ENCODE results near the gene IL36G. TPM values are rescaled to one million over a fixed set of nuclear protein-coding genes. Genes with fewer than 3 reads are reported as not detected.
"Not testable (repeated sequence)": the region's sequence is repeated elsewhere in the genome, so short reads cannot be mapped to it uniquely, and the experiment has no call there.

The IL36G gene
- not detected for total RNA-seq
- 0 reads per million in 2 donors for total RNA-seq

GRCh38 chr2:112977559-112978056 is at the start of gene IL36G:
IL36G (plus strand) TSS chr2:112978006; CDS start chr2:112978639, 633 bp downstream.
- Mint-ChIP-seq H3K4me1 (peaks cover 7% of the 10 kb centered on the region), H3K36me3 (ENCODE audit: low read depth) (no peaks in the 10 kb centered on the region), H3K27ac (no peak within 1 kb of the TSS), H3K27me3 (peaks cover 17% of the 10 kb centered on the region), H3K4me3 (no peak within 1 kb of the TSS)
- H3K9me3 ChIP-seq (ENCODE audit: control insufficient read depth, low read length, poor library complexity, severe bottlenecking) = no peaks in the 10 kb centered on the region
- ATAC-seq (no peak), DNase-seq (no peak)

GRCh38 chr2:112933261-112933660 is 44.5 kb upstream of the IL36G start:
- no peak overlapping the region for H3K27ac Mint-ChIP-seq
- no peak for ATAC-seq

DNA sequence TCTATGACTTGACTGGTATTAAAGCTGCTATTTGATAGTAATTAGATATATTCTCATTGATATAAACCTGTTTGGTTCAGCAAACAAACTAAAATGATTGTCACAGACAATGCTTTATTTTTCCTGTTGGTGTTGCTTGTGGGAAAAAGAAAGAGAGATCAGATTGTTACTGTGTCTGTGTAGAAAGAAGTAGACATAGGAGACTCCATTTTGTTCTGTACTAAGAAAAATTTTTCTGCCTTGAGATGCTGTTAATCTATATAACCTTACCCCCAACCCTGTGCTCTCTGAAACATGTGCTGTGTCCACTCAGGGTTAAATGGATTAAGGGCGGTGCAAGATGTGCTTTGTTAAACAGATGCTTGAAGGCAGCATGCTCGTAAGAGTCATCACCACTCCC is 43.7 kb upstream of the IL36G start:
- not testable (repeated sequence) for H3K27ac Mint-ChIP-seq; H3K9me3 ChIP-seq (ENCODE audit: control insufficient read depth, low read length, poor library complexity, severe bottlenecking); DNase-seq; ATAC-seq; H3K4me1 Mint-ChIP-seq; H3K4me3 Mint-ChIP-seq; H3K36me3 Mint-ChIP-seq (ENCODE audit: low read depth)
- peaks cover 24% of the 10 kb centered on the region for H3K27me3 Mint-ChIP-seq

More at GRCh38 chr2:112933261-112933660, 44.5 kb upstream of the IL36G start:
- H3K27me3 Mint-ChIP-seq = peaks cover 24% of the 10 kb centered on the region
- H3K36me3 Mint-ChIP-seq (ENCODE audit: low read depth) = peaks cover 4% of the 10 kb centered on the region
- DNase-seq = no peak
- peaks cover 2% of the 10 kb centered on the region for H3K4me1 Mint-ChIP-seq
- no peaks in the 10 kb centered on the region for H3K9me3 ChIP-seq (ENCODE audit: control insufficient read depth, low read length, poor library complexity, severe bottlenecking)
- H3K4me3 Mint-ChIP-seq = no peak overlapping the region

DNA sequence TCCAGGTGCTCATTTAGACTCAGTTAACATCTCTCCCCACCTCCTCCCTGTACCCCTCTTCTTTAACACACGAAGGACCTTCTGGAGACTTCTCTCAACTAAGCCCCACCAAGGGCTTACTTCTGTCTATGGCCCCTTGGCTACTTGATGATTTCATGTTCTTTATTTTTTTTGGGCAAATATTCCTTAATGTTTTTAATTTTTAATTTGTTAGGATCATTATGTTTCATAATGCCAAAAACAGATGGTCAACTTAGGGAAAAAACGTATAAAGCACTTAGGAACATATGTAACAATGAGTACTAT is 40.9 kb upstream of the IL36G start:
- Mint-ChIP-seq H3K27me3 (peaks cover 24% of the 10 kb centered on the region), H3K4me1 (peaks cover 10% of the 10 kb centered on the region), H3K4me3 (no peak overlapping the region), H3K27ac (peak overlapping the region; percentile 8), H3K36me3 (ENCODE audit: low read depth) (peaks cover 2% of the 10 kb centered on the region)
- DNase-seq (no peak), ATAC-seq (no peak)
- H3K9me3 ChIP-seq (ENCODE audit: control insufficient read depth, low read length, poor library complexity, severe bottlenecking) = no peaks in the 10 kb centered on the region

- Mint-ChIP-seq H3K4me1 (peaks cover 12% of the 10 kb centered on the region), H3K36me3 (ENCODE audit: low read depth) (no peaks in the 10 kb centered on the region), H3K27me3 (peaks cover 25% of the 10 kb centered on the region), H3K27ac (no peak overlapping the region), H3K4me3 (no peak overlapping the region)
- H3K9me3 ChIP-seq (ENCODE audit: control insufficient read depth, low read length, poor library complexity, severe bottlenecking) = no peaks in the 10 kb centered on the region
- ATAC-seq (peak; percentile 61), DNase-seq (no peak)
Observed at GRCh38 chr2:112938904-112939303, 38.9 kb upstream of the IL36G start.

DNA sequence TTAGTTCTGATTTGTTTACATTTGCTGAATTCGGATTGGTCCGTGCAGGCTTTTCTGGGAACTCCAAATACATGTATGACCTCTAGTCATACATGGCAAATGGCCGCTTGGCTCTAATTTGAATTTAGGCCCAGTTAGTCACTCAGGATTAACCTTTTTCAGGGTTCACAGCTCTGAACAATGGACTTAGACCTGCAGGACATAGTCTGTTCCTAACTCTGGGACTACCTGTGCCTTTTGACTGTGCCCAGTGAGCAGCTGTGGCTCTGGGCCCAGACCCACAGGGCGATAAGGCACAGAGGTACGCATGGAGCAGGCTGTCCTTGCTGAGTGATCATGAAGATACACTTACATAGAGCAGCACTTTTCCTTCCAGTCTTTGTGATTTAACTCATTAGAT is 38.4 kb upstream of the IL36G start:
- H3K4me1 Mint-ChIP-seq = peaks cover 12% of the 10 kb centered on the region
- H3K36me3 Mint-ChIP-seq (ENCODE audit: low read depth) = no peaks in the 10 kb centered on the region
- H3K4me3 Mint-ChIP-seq = no peak overlapping the region
- ATAC-seq (no peak), DNase-seq (no peak)
- peaks cover 25% of the 10 kb centered on the region for H3K27me3 Mint-ChIP-seq
- H3K27ac Mint-ChIP-seq = no peak overlapping the region
- no peaks in the 10 kb centered on the region for H3K9me3 ChIP-seq (ENCODE audit: control insufficient read depth, low read length, poor library complexity, severe bottlenecking)

DNA sequence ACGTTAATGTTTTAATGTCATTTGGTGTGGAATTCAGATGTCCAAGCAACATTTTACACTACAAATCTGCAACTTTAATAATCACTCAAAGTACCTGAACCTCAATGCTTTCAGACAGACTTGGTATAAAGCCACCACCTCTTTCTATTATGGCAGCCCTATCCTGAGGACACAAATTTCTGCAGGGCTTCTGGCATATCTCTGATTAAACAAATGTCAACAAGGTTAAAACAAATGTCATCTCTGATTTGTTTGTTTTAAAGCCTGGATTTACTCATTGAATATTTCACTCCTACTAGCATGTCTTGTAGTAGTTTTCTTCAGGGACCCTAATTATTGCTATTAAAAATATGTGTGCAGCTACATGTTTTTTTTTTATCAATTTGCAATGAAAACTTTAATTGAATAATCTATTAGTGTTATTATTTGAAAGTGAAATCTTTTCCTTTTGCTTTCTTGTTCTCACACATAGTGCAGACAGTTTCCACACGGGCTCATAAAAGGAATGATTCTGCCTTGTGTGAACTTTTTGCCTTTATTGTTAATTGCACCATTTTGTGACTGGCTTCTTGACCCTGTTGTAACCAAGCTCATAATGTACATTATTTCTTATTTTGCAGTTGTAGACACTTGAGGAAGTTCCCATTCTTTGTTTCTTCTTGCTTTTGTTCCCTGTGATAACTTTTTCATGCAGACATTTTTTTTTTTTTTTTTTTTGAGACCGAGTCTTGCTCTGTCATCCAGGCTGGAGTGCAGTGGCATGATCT is 36.8 kb upstream of the IL36G start:
- peaks cover 5% of the 10 kb centered on the region for H3K9me3 ChIP-seq (ENCODE audit: control insufficient read depth, low read length, poor library complexity, severe bottlenecking)
- Mint-ChIP-seq H3K4me3 (no peak overlapping the region), H3K4me1 (peaks cover 11% of the 10 kb centered on the region), H3K36me3 (ENCODE audit: low read depth) (no peaks in the 10 kb centered on the region), H3K27me3 (peaks cover 25% of the 10 kb centered on the region), H3K27ac (peak overlapping the region; percentile 74)
- DNase-seq (no peak), ATAC-seq (no peak)

DNA sequence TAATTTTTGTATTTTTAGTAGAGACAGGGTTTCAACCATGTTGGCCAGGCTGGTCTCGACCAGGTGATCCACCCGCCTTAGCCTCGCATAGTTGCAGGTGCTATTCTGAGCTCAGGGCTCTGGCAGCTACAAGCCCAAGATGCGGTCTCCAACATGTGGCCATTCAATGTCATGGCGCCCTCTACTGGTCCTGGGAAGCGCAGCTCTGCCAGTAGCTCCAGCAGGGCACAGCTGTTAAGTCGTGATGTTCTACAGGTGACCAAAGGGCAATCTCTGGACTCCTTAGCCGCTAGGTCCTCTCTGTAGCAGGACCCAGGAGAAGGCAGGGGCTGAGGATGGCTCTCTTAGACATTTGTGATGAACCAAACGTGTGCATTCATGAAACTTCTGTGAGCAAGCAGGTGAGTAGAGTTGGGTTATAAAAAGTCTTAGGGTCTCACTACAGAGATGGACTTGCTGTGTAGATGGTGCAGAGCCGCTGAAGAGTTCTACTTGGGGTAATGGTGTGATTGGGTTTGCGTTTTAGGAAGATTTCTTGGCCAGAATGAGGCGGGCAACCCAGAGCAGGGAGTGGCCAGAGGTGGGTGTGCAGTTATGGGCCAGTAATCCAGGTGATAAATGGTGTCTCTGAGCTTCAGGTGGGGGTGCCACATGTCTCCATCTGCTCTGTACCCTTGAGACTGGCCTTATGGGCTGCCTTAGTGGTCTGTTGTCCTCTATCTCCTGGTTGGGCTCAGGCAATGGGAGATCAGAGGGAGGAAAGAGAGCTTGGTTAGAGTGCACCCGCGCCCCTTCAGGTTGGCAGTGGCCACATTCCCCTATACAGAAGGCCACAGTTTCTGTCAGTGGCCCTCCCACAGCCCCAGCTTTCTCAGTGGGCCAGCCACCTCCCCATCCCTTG is 35.8 kb upstream of the IL36G start:
- no peak overlapping the region for H3K4me3 Mint-ChIP-seq
- ATAC-seq = peak; percentile 78
- H3K27me3 Mint-ChIP-seq = peaks cover 25% of the 10 kb centered on the region
- peak overlapping the region; percentile 74 for H3K27ac Mint-ChIP-seq
- H3K9me3 ChIP-seq (ENCODE audit: control insufficient read depth, low read length, poor library complexity, severe bottlenecking) = peaks cover 5% of the 10 kb centered on the region
- DNase-seq = peak; percentile 18 to 51 (median 22)
- H3K36me3 Mint-ChIP-seq (ENCODE audit: low read depth) = no peaks in the 10 kb centered on the region
- peaks cover 10% of the 10 kb centered on the region for H3K4me1 Mint-ChIP-seq

GRCh38 chr2:112942654-112943002 is 35.2 kb upstream of the IL36G start:
- peaks cover 5% of the 10 kb centered on the region for H3K9me3 ChIP-seq (ENCODE audit: control insufficient read depth, low read length, poor library complexity, severe bottlenecking)
- H3K27ac Mint-ChIP-seq = no peak overlapping the region
- no peaks in the 10 kb centered on the region for H3K36me3 Mint-ChIP-seq (ENCODE audit: low read depth)
- no peak overlapping the region for H3K4me3 Mint-ChIP-seq
- no peak for ATAC-seq
- peaks cover 19% of the 10 kb centered on the region for H3K27me3 Mint-ChIP-seq
- DNase-seq = no peak
- H3K4me1 Mint-ChIP-seq = peaks cover 10% of the 10 kb centered on the region

- Mint-ChIP-seq H3K4me1 (peaks cover 5% of the 10 kb centered on the region), H3K4me3 (no peak overlapping the region)
Observed at GRCh38 chr2:112944971-112945370, 32.8 kb upstream of the IL36G start.

GRCh38 chr2:112946086-112946485 is 31.7 kb upstream of the IL36G start:
- DNase-seq = no peak
- Mint-ChIP-seq H3K36me3 (ENCODE audit: low read depth) (peaks cover 3% of the 10 kb centered on the region), H3K27ac (no peak overlapping the region), H3K4me3 (no peak overlapping the region), H3K27me3 (peaks cover 33% of the 10 kb centered on the region), H3K4me1 (peaks cover 5% of the 10 kb centered on the region)
- ATAC-seq = no peak
- peaks cover 5% of the 10 kb centered on the region for H3K9me3 ChIP-seq (ENCODE audit: control insufficient read depth, low read length, poor library complexity, severe bottlenecking)

More at GRCh38 chr2:112944971-112945370, 32.8 kb upstream of the IL36G start:
- peaks cover 5% of the 10 kb centered on the region for H3K9me3 ChIP-seq (ENCODE audit: control insufficient read depth, low read length, poor library complexity, severe bottlenecking)
- peaks cover 3% of the 10 kb centered on the region for H3K36me3 Mint-ChIP-seq (ENCODE audit: low read depth)
- no peak overlapping the region for H3K27ac Mint-ChIP-seq
- H3K27me3 Mint-ChIP-seq = peaks cover 29% of the 10 kb centered on the region
- ATAC-seq (no peak), DNase-seq (no peak)

DNA sequence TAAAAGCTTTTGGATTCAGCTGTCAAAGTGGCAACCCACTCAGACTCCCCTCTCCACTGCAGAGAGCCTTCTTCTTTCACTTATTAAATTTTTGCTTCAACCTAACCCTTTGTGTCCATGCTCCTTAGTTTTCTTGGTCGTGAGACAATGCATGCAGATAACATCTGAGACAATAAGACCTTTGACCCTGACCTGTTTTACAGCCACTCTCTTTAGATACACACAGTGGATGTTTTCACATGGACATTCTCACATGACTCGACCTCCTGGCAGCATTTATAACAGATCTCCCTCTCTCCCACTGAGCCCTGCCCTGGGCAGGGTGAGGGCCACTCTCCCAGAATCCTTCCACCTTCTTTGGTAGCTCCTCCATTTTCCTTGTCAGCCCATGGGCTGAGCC is 30.4 kb upstream of the IL36G start:
- H3K4me1 Mint-ChIP-seq = peaks cover 2% of the 10 kb centered on the region
- H3K4me3 Mint-ChIP-seq = no peak overlapping the region
- ATAC-seq (no peak), DNase-seq (no peak)
- H3K27ac Mint-ChIP-seq = no peak overlapping the region
- H3K9me3 ChIP-seq (ENCODE audit: control insufficient read depth, low read length, poor library complexity, severe bottlenecking) = peaks cover 7% of the 10 kb centered on the region
- H3K36me3 Mint-ChIP-seq (ENCODE audit: low read depth) = peaks cover 3% of the 10 kb centered on the region
- peaks cover 27% of the 10 kb centered on the region for H3K27me3 Mint-ChIP-seq

- Mint-ChIP-seq H3K4me3 (no peak overlapping the region), H3K4me1 (no peaks in the 10 kb centered on the region), H3K27ac (no peak overlapping the region), H3K27me3 (peaks cover 30% of the 10 kb centered on the region), H3K36me3 (ENCODE audit: low read depth) (peaks cover 5% of the 10 kb centered on the region)
- no peak for DNase-seq
- ATAC-seq = no peak
- peaks cover 7% of the 10 kb centered on the region for H3K9me3 ChIP-seq (ENCODE audit: control insufficient read depth, low read length, poor library complexity, severe bottlenecking)
Observed at GRCh38 chr2:112949456-112949855, 28.4 kb upstream of the IL36G start.

All from T-helper 17 cell (primary cell).